ENCODE results near the gene TMEM115. TPM values are rescaled to one million over a fixed set of nuclear protein-coding genes. Genes with fewer than 3 reads are reported as not detected.
A peak's percentile ranks its signal among the peaks of the same experiment; 100 is the strongest.

The TMEM115 gene
- total and polyA plus RNA-seq, 9 of the 15 experiments (the other 6 are each of a cell fraction or from before 2014, with no cell fraction given), result 1.6 to 26.9 (median 14.1) TPM

DNA sequence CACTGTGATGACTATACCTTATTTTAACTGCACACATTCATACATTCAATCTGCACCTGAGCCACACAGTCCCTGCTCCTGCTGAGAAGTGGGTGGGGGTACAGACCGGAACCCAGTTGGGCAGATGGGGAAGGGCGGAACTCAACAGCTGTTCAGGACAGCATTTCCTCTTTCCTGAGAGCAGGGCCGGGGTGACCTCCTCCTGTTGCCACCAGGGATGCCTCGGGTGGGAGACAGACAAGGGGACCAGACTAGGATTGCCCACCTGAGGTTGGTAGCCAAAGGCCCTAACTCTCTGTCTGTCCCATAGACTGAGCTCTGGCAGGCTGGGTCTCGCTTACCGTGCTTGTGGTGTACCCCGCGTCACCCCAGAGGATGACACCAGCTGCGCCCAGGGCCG lies 40.7 kb downstream of the TMEM115 start:
- POLR2A ChIA-PET, result interaction anchor here (0.6 to 1.1 kb wide), 6 partner anchors 9 to 104 kb away, joined by 3 to 5 read pairs (median 3); partner anchors contain the start of genes HYAL1, IFRD2 and TUSC2
- peaks cover 22% of the 10 kb centered on the region for H3K79me2 ChIP-seq (ENCODE audit: control insufficient read depth, insufficient read depth, low read length)
- ATAC-seq, result no peak

More for the DNA sequence above, 40.7 kb downstream of the TMEM115 start:
- Histone ChIP-seq H3K4me2 (ENCODE audit: insufficient read depth, low read length) (no peak overlapping the region), H3K9me3 (replicated peaks; ENCODE audit: control insufficient read depth, insufficient read depth, low read depth, low read length) (no peaks in the 10 kb centered on the region), H3K9me1 (ENCODE audit: control insufficient read depth, insufficient read depth, low read length) (no peaks in the 10 kb centered on the region), H3K36me3 (ENCODE audit: control insufficient read depth, insufficient read depth, low read length) (peaks cover 20% of the 10 kb centered on the region; the same call in 2 of the 3 replicates), H2AFZ (ENCODE audit: low read depth, low read length) (no peak overlapping the region), H3K27ac (ENCODE audit: extremely low read depth, low read depth, low read length) (no peak overlapping the region; the same call in 2 of the 3 replicates), H3K9ac (ENCODE audit: insufficient read depth in 1 of 2, low read depth in 2 of 2, low read length in 2 of 2) (peak overlapping the region in 1 of 2 experiments; percentile 83; a peak in 2 of 4 replicates), H3K4me3 (no peak overlapping the region), H3K27me3 (ENCODE audit: control insufficient read depth in 2 of 2, insufficient read depth in 2 of 2, low read length in 2 of 2) (no peaks in the 10 kb centered on the region), H3K4me1 (replicated peaks in 1 of 2; ENCODE audit: control insufficient read depth in 2 of 2, insufficient read depth in 2 of 2, low read length in 2 of 2) (peaks cover 27 to 70% of the 10 kb centered on the region in 2 experiments), H4K20me1 (replicated peaks; ENCODE audit: control insufficient read depth, insufficient read depth, low read length) (no peaks in the 10 kb centered on the region)
- DNase-seq (ENCODE audit: extremely low read depth in 1 of 4, low spot score in 3 of 4), result no peak
- CTCF ChIA-PET (ENCODE audit: low intra/inter-chr PET ratio), result no interaction called here
- no TSS peak for BruUV-seq (replicated peaks)
- intact Hi-C loops (cut with micrococcal nuclease) (no loop called here), in situ Hi-C loops (cut with MboI) (no loop called here)
- FAIRE-seq, result no peak
- WGBS (ENCODE audit: insufficient coverage, low coverage, missing lambda C conversion rate), result 80% methylated on average over 1 of the region's 10 CpGs
- TF ChIP-seq TFAP4 (CRISPR knock-in tag; IDR thresholded peaks at IDR 0.05; ENCODE audit: borderline replicate concordance) (0 out of 2 replicates have a peak, but pooled peaks have one; percentile 16), KDM1A (IDR thresholded peaks at IDR 0.05) (no peak), ZNF696 (CRISPR knock-in tag; conservative IDR thresholded peaks at IDR 0.05) (no peak), KDM4B (IDR thresholded peaks at IDR 0.05; ENCODE audit: borderline replicate concordance in 2 of 2, low read depth in 1 of 2) (no peak), SRSF3 (IDR thresholded peaks at IDR 0.05; ENCODE audit: insufficient read depth, low read length) (no peak), TAF9B (IDR thresholded peaks at IDR 0.05; ENCODE audit: partially characterized antibody) (no peak)
